Inflammatory macrophage treated with lipopolysaccharide for 1 hour (primary cell): ENCODE measurements around the gene ADM2.

ENCODE experiments used
- DNase-seq, 2 donors: peaks; one replicate each; pipeline ENCODE4 v3.0.0-alpha.2; 2020 to 2022

ADM2 gene

DNA sequence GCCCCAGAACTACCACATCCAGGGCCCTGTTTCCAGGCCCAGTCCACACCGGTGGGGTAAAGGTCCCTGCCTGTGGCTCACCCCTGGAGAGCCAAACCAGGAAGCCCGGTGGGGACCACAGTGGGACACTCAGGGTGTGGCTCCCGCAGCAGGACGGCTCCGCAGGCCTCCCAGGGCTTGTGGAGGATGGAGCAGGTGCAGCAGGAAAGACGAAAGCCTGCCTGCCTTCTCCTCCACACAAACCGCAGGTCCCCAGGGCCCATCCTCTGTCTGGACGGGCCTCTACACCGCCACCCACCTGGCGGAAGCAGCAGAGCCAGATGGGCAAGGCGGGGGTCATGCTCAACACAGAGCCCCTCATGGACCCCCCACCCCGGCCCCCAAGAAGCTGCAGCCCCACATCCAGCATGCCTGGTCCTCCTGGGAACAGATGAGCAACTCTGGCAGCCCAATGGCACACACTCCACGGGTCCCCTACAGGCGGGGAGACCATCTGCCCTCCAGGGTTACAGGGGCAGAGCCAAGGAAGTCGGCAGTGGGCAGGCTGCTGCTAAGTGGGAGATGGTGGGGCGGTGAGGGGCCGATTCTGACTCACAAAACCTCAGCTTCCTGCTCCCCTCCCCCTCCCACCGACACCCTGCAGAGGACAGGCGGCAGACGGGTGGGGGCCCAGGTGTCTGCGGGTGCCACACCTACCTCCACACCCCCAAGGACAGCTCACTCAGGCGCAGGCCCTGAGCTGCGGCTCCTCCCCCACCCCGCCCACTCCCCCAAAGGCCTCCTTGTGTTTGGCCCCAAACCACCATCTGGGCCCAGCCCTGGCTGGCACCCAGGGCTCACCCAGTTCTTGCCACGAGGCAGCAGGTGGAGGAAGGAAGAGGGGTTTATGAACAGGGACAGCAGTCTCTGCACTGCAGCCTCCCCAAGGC, 11.7 kb upstream of the ADM2 start:
- DNase-seq, result no peak

DNA sequence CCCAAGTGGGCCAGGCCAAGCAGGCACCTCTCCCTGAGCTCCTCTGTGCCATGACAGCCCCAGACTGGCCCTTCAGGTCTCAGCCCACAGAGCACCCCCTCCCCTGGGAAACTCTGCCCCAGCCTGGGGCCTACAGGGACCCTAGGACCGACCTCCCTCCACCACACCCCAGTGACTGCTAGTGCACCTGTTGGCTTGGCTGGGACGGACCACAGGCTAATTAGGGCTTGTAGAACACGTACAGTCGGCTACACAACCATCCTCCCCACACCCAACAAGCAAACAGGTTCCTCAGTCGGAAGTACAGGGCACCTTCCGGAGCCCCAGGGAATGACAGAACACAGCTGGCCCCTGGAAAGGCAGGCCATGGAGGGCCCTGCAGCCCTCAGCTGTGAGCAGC, 10.9 kb upstream of the ADM2 start:
- DNase-seq, result no peak

DNA sequence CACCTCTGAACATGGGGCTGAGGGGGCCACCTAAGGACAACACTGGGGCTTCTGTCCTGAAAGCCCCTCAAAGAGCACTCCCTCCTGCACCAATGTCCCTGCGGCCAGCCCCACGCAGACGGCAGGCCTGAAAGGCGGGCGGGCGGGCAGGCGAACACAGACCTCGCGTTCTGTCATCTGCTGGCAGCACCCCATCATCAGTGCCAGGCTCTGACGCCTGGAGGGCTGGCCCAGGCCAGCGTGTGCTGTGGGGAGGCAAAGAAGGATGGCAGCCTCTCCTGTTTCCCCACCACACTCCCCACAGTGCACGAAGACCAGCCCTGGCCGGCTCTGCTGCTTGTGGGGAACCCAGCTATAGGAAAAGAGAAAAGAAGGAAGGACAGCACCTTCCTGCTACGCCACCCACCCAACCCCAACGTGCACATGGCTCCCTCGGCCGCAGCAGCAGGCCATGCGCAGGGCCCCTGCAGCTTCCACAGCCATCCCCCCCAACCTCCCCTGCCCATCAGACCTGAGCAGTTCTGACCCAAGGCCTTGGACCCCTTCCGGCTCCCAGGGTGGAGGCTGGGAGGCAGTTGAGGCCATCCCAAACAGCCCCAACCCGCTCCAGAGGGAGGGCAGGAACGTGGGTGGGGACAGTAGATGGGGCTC, 10.0 kb upstream of the ADM2 start:
- no peak for DNase-seq

DNA sequence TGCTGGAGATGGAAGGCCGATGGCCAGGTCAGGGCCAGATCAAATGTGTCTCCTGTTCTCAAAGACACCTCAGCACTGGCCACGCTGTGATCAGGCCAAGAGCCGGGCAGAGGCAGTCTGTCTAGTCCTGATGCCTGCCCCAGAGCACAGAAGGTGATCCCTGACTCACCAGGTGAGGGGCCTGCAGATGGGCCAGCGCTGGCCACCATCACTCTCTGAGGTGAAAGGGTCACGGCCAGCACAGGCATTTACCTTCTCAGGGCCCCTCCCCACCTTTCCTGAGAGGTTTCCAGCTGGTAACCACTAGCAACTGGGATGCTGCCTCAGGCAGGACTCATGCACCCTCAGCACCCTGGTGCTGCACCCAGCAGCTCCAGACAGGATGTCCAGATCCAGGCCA, 9.4 kb upstream of the ADM2 start:
- DNase-seq, result no peak

DNA sequence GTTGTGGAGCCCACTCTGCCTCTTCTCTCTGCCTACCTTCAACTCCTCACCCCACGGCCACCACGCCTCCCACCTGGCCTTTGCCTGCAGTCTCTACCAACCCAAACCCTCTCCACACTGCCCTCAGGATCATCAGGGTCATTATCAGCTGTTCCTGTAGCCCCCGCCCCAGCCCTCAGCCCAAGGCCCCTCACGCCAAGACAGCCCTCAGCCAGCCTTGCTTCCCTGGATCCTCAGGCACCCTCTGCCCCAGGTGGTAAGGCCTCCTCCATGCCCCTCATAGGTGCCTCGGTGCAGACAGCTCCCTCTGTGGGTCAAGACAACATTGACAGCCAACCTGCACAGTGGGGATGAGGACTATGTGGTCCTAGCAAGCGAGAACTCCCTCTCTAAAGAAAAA, 8.3 kb upstream of the ADM2 start:
- DNase-seq, result no peak

DNA sequence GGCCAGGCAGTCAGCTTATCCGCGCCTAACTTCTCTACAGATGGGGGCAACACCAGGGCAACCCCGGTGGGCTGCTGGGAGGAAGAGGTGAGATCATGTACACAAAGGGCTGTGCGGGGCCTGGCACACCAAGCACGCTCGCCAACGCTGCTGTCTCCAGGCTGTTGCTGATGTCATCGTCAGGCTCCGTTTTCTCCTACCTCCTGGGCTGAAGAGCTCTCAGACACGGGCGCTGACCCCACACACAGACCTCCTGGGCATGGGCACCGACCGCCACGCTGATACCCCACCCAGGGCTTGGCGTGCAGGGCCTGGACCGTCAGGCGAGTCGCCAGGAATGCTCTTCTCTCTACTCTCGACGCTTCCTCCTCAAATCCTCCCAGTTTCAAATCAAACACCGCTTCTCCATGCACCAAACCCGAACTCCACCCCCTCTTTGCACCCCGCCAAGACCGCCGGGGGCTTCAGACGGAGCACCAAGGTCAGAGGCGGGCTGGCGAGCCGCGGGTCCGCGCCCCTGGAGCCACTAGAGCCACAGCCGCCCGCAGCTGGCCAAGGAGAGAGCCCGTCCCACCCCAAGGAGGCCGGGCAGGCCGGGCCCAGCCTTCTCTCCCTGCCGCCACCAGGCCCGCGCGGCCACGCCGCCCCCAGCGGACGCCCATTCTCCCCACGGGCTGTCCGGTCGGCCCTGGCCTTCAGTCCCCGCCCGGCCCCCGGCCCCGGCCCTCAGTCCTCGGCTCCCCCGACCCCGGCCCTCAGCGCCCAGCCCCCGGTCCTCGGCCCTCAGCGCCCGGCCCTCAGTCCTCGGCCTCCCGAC, 7.3 kb upstream of the ADM2 start:
- DNase-seq, result peak in 1 of 2 donors; percentile 37

DNA sequence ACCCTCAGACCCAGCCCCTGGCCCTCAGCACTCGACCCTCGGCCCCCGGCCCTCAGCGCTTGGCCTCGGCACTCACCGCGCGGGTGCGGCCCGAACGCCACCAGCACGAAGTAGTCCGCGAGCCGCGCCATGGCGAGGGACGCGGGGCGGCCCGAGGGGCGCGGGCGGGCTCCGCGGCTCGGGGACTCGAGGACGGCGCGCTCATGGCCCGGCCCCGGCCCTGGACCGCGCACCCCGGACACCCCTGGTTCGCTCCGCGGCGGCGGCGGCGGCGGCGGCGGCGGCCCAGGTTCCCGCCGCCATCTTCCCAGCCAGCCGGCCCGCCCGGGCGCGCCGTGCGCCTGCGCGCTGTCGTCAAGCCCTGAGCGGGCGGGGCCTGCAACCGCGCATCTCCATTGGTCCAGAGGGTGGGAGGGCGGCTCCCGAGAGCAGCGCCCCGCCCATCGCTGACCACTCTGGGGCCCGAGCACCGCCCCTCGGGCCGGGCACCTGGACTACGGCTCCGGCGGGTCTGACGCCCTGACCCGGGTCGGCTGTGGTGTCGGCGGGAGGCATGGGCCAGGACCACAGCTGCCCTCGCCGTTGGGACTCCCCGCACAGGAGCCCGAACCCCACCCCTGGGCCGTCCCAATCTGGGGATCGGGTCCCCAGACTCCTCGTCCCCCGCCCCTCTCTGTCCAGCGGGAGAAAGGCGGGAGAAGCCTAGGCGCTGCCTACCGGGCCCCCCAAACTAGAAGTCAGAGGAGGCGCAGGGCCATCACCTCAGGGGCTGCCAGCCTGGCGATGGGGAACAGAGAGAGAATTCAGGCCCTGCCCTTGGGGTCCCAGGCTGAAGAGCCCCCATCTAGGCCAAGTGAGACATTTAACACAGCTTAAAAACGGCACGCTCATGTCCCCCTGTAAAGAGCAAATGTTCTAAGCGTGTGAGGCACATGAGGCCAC, 6.4 kb upstream of the ADM2 start, which contains the start of gene SBF1:
TSS of gene SBF1 (minus strand) at position 326 of the 942 bp plus-strand sequence. CDS start at position 131, 195 bp downstream.
- peak; percentile 83 to 93 for DNase-seq

DNA sequence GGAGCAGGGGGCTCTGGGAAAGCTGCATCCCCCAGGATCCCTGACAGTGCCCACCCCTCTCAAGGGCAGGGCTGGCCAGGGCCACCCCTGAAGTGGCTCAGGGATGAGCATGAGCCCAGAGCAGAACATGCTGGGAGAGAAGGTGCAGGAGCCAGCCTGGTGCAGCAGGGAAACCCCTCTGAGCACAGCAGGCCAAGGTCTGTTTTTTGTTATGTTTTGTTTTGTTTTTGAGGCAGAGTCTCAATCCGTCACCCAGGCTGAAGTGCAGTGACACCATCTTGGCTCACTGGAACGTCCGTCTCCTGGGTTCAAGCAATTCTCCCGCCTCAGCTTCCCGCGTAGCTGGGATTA, 5.7 kb upstream of the ADM2 start:
- DNase-seq, result no peak

DNA sequence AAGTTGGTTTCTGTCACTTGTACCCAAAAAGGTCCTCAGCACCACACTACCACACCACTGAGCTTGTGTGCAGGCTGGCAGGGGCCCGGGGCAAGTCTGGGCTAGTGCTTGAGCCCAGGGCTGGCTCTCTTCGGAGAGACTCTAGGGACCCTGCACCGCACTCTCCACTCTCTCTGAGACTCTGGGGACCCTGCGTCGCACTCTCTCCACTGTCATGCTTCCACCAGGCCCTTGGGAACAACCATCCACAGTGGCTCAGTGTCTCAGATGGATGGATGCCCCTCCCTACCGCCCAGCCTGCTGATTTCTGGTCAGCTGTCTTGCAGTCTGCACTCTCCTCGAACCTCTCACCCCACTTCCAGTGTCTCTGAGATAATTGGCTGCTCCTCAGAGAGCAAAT, 4.5 kb upstream of the ADM2 start:
- DNase-seq, result no peak

DNA sequence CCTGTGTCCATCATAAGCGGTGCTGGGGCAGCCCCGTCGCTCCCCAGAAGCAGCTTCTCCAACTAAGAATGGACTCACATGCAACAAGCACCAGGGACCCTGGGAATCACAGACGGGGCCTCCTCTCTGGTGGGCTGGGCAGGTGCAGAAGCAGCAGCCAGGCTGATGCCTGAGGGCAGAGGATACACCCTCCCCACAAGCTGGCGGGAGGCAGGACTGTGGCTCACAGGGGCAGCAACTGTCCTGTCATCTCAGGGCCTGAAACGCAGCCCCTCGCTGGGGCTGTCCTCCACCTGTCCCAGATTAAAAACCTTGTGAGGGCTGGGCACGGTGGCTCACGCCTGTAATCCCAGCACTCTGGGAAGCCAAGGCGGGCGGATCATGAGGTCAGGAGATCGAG, 3.4 kb upstream of the ADM2 start:
- DNase-seq, result no peak

DNA sequence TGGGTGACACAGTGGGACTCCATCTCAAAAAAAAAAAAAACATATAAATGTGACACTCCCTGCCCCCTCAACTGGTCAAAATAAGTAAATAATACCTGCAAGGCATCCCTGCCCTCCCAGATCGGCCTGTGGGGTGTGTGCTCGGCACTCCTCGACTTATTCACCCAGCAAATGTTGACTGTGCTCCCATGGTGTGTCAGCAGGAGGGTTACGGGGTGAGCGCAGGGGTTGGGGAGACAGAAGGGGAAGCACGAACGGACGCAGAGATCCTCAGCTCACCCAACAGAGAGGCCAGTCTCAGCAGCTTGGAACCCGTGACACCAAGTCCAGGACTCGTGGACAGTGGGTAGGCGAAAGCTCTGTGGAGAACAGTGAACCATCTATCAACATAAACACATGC, 1.6 kb upstream of the ADM2 start:
- peak in 1 of 2 donors; percentile 30 for DNase-seq

DNA sequence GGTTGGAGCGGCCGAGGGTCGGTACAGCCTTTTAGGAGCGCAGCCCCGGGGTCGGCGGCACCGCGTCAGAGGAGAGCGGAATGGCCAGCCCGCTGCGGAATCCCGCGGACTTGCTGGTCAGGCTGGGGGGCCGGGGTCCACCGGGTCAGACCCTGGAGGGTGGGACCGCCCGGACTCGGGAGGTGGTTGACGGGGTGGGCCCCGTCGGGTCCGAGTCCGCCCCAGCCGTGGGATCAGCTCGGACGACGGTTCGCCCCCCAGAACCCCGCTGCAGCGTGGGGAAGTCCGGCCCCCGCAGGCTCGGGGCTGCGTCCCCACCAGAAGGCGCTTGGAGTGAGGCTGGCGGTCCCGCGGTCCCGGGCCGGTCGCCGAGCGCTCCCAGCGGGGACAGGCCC, 301 bp upstream of the ADM2 start:
- DNase-seq, result no peak

DNA sequence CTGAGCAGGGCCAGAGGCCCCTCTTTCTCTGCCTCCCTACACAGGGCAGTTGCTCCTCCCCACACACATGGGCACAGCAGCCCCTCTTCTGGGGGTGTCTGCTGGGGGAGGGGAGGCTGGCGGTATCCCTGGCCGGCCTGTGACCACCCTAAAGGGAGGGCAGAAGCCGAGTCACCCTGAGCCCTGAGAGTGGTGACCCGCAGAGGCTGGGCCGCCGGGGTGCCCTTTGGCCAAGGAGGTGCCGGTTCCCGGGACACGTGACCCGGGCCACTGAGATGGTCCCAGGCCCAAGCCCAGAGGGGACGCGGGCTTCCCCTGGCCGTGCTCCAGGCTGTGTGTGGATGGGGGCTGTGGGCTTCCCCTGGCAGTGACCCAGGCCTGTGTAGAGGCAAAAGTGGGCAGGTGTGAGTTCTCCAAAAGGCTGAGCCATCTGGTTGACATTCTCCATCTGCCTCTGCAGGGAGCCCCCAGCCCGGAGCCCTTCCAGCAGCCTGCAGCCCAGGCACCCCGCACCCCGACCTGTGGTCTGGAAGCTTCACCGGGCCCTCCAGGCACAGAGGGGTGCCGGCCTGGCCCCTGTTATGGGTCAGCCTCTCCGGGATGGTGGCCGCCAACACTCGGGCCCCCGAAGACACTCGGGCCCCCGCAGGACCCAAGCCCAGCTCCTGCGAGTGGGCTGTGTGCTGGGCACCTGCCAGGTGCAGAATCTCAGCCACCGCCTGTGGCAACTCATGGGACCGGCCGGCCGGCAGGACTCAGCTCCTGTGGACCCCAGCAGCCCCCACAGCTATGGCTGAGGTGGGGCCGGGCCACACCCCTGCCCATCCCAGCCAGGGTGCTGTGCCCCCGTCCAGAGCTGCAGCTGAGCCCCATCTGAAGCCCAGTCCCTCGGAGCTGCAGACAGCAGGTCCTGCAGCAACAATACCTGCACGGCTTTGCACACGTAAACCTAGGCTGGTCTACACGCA, 1.0 kb downstream of the ADM2 start:
- no peak for DNase-seq

DNA sequence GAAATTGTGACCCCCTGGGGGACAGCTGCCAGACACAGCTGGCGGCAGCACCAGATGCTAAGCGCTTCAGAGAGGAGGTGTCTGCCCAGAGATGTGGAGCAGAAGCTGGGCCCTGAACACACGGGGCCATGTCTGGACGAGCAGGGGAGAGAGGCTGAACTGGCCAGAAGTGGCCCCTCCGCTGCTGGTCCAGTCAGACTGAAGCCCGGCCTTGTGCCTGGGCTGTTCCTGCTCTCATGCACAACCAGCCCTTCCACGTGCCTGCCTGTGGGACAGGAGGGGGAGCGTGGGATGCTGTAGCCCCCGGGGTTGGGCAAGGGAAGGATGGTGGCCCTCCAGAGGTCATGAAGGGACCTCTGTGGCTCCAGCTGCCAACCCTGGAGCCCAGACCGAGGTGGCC, 1.8 kb downstream of the ADM2 start:
- no peak for DNase-seq

DNA sequence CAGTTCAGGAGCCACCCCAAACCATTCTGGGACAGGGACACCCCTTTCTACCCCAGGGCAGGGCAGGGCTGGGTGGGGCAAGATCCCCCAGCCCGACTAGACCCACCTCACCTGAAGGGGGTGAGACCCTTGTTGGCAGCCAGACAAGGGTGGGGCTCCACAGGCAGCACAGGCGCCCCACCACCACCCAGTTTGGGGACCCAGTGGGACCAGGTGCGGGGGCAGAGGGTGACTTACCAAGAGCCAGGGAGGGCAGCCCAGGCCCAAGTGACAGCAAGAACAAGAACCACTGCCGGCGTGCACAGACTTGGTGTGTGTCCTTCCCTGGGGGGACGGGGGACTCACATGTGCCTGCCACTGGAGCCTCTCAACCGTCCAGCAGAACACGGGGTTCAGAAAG, 2.2 kb downstream of the ADM2 start:
- DNase-seq, result no peak

DNA sequence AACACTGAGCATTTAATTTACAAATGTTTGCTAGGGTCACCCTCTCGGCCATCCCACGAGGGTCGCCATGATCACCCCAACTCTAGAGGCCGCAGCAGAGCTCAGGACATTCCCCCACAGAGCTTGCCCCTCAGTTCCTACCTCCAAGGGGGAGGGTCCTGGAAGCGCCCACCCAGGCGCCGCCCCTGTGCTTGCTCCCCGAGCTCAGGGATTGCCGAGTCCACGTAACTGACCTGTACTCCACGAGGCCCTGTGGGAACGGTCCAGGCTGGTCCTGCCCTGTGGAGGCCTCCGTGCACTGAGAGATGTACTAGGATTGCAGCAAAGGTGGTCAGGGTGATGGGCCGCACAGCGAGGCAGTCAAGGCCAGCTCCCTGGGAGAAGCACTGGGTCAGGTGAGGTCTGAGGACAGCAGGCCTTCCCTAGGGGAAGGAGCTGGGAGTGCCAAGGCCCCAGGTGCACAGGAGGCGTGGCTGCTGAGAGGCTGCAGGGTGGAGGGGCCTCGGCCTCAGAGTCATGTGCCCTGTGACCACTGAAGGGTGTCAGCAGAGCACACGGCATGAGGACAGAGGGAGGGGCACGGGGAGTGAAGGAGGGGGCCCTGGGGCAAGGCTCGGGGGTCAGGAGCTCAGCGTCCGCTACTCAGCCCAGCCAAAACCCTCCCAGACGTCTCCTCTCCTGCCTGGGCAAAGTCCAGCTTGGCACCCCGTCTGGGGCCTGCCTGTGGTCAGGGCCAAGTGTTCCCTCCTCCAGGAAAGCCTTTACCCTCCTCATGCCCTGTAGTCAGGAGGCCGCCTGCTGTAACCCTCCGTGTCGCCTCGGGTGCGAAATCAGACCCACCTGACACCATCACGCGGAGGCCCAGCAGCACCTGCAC, 2.9 kb downstream of the ADM2 start:
- DNase-seq, result no peak

DNA sequence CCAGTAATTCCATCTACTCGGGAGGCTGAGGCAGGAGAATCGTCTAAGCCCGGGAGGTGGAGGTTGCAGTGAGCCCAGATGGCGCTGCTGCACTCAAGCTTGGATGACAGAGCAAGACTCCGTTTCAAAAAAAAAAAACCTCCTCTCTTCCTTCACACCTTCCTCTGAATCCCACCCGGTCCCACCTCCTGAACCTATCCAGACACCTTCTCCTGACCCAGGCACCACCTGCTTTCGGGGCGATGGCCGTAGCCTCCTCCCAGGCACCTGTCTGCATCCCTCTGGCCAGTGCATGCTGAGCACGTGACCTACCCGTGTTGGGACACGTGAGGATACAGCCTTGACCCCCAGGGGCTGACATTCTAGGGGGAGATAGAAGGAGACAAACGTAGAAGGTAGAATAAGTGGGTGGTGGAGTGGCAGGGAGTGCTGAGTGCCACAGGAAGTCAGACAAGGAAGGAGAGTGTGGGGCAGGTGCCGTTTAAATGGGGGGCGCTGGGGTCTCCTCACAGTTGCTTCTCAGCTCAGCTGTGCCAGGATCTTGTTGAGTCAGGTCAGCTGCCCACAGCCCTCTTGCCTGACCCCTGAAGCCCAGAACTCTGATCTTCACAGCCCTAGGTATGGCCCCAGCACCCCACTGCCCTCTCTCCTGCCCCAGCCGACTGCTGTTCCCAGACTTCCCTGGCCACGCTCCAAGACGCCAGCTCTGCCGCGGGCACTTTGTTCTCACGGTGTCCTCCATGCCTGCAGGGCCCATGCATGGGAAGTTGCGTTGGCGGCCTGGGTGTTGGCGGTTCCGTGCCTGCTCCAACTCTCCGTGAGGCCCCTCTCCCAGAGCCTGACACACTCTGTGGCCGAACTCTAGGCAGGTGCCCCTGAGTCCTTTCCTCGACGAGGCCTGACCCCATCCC, 4.1 kb downstream of the ADM2 start:
- DNase-seq, result no peak

DNA sequence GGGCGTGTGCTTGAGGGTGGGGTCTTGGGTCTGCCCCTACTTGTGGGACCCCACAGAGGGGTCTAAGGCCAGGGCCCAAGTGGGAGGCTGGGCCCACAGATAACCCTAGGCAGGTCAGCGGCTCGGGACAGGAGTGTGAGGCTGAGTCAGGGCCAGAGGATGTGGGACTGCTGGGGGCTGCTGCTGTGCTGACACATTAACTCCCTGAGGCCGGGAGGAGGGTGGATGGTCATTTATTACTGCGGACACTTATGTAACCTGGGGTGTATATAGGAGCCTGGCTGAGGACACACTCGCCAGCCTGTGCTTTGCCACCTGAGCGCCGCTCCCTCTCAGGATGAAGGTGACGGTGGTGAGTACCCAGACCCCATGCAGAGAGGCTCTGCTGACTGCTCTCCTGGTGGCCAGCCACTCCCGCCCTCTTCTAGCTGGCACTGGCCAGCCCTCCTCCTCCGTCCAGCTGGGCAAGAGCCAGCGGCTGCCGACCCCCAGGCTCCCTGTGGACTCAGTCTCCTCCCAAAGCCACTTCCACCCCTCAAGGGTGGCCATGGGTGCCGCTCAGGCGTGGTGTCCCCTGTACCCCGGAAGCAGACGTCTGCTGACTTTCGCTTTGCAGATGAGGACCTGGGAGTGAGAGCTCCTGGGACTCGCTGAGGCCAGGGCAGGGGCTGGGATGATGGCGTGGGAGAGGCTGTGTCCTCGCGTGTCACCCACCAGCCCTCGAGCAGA, 5.4 kb downstream of the ADM2 start, which contains the start of gene MIOX:
TSS of gene MIOX (plus strand) at position 299 of the 729 bp plus-strand sequence. CDS start at position 338, 39 bp downstream.
- no peak for DNase-seq
